ENCODE results near the gene SLK.

The SLK gene

GRCh38 chr10:104072786-104073185, 105.8 kb downstream of the SLK start:
- no peak overlapping the region for H3K23ac ChIP-seq (ENCODE audit: low read length)
- no peak overlapping the region for H2BK120ac ChIP-seq (ENCODE audit: insufficient read depth, low read length, poor library complexity)
- H3K27me3 ChIP-seq (ENCODE audit: insufficient read depth, low read length): no peaks in the 10 kb centered on the region
- H2BK12ac ChIP-seq (ENCODE audit: low read length): no peak overlapping the region
- H3K79me1 ChIP-seq (ENCODE audit: low read length): no peaks in the 10 kb centered on the region
- no peak for DNase-seq
- H2BK5ac ChIP-seq (ENCODE audit: low read depth, low read length, poor library complexity): no peak overlapping the region
- no peak overlapping the region for H3K4ac ChIP-seq (ENCODE audit: low read depth, low read length)
- no CpG with 5 or more reads among the region's 5 CpGs for WGBS (ENCODE audit: extremely low coverage, insufficient coverage, insufficient read length)
- H3K14ac ChIP-seq (ENCODE audit: low read length): no peak overlapping the region
- no peak overlapping the region for H4K12ac ChIP-seq (ENCODE audit: low read depth, low read length)
- no peak overlapping the region for H3K27ac ChIP-seq (ENCODE audit: low read depth, low read length)
- no peaks in the 10 kb centered on the region for H3K4me1 ChIP-seq (ENCODE audit: control insufficient read depth in 1 of 2, insufficient read depth in 2 of 2, low read length in 2 of 2)
- no peak overlapping the region for H3K4me3 ChIP-seq (ENCODE audit: low read depth, low read length)
- H3K4me2 ChIP-seq (ENCODE audit: low read length): no peak overlapping the region
- H4K8ac ChIP-seq (ENCODE audit: low read depth, low read length): no peak overlapping the region
- H3K9me3 ChIP-seq (ENCODE audit: insufficient read depth, low read depth, low read length): no peaks in the 10 kb centered on the region
- no peak overlapping the region for H3K18ac ChIP-seq (ENCODE audit: low read length)
- H4K91ac ChIP-seq (ENCODE audit: low read depth, low read length): no peak overlapping the region
- H2AK5ac ChIP-seq (ENCODE audit: low read length): no peak overlapping the region
- no peaks in the 10 kb centered on the region for H3K36me3 ChIP-seq (ENCODE audit: control insufficient read depth in 1 of 2, insufficient read depth in 2 of 2, low read length in 2 of 2)
- H2AFZ ChIP-seq (ENCODE audit: insufficient read depth, low read length, poor library complexity): no peak overlapping the region
- no peak overlapping the region for H3K9ac ChIP-seq (ENCODE audit: low read length)
- no peaks in the 10 kb centered on the region for H3K79me2 ChIP-seq (ENCODE audit: control insufficient read depth, insufficient read depth, low read length, poor library complexity)

- no CpG with 5 or more reads among the region's 6 CpGs for WGBS (ENCODE audit: extremely low coverage, insufficient coverage, insufficient read length)
- Histone ChIP-seq H4K12ac (ENCODE audit: low read depth, low read length) (no peak overlapping the region), H3K27ac (ENCODE audit: low read depth, low read length) (no peak overlapping the region), H3K4me2 (ENCODE audit: low read length) (no peak overlapping the region), H3K9ac (ENCODE audit: low read length) (no peak overlapping the region), H3K4me1 (ENCODE audit: control insufficient read depth in 1 of 2, insufficient read depth in 2 of 2, low read length in 2 of 2) (no peaks in the 10 kb centered on the region), H3K14ac (ENCODE audit: low read length) (no peak overlapping the region), H2AFZ (ENCODE audit: insufficient read depth, low read length, poor library complexity) (no peak overlapping the region), H3K79me2 (ENCODE audit: control insufficient read depth, insufficient read depth, low read length, poor library complexity) (no peaks in the 10 kb centered on the region), H3K4me3 (ENCODE audit: low read depth, low read length) (no peak overlapping the region), H4K91ac (ENCODE audit: low read depth, low read length) (no peak overlapping the region), H2AK5ac (ENCODE audit: low read length) (no peak overlapping the region), H3K23ac (ENCODE audit: low read length) (no peak overlapping the region), H3K4ac (ENCODE audit: low read depth, low read length) (no peak overlapping the region), H3K27me3 (ENCODE audit: insufficient read depth, low read length) (no peaks in the 10 kb centered on the region), H3K18ac (ENCODE audit: low read length) (no peak overlapping the region), H3K79me1 (ENCODE audit: low read length) (no peaks in the 10 kb centered on the region), H2BK5ac (ENCODE audit: low read depth, low read length, poor library complexity) (no peak overlapping the region), H3K9me3 (ENCODE audit: insufficient read depth, low read depth, low read length) (no peaks in the 10 kb centered on the region), H2BK12ac (ENCODE audit: low read length) (no peak overlapping the region), H3K36me3 (ENCODE audit: control insufficient read depth in 1 of 2, insufficient read depth in 2 of 2, low read length in 2 of 2) (no peaks in the 10 kb centered on the region), H2BK120ac (ENCODE audit: insufficient read depth, low read length, poor library complexity) (no peak overlapping the region), H4K8ac (ENCODE audit: low read depth, low read length) (no peak overlapping the region)
- DNase-seq: no peak
These were observed 107.6 kb downstream of the SLK start for GRCh38 chr10:104074505-104074904.

DNA sequence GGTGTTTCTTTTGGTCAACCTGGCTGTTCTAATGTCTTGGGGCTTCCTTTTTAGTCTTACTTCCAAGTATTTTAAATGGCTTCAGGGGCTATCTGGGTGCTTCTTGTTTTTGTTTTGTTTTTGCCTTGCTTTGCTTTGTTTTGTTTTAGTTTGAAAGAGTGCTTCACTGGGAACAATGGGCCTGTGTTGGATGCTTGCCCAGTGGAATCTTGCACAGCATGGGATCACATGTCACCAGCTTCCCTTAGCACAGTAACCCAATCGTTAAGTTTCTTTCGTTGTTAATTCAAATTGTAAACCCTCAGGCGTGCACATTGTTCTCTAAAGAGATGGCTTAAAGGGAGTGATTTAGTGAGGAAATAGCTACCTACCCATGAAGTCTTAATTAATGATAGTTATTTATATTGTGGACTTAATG, 109.8 kb downstream of the SLK start:
- peaks cover 0 to 4% of the 10 kb centered on the region in 2 experiments for H3K4me1 ChIP-seq (ENCODE audit: control insufficient read depth in 1 of 2, insufficient read depth in 2 of 2, low read length in 2 of 2)
- no peak overlapping the region for H3K14ac ChIP-seq (ENCODE audit: low read length)
- no peak overlapping the region for H2AK5ac ChIP-seq (ENCODE audit: low read length)
- H3K23ac ChIP-seq (ENCODE audit: low read length): no peak overlapping the region
- no peak overlapping the region for H4K91ac ChIP-seq (ENCODE audit: low read depth, low read length)
- H2BK5ac ChIP-seq (ENCODE audit: low read depth, low read length, poor library complexity): no peak overlapping the region
- H3K18ac ChIP-seq (ENCODE audit: low read length): no peak overlapping the region
- no peaks in the 10 kb centered on the region for H3K27me3 ChIP-seq (ENCODE audit: insufficient read depth, low read length)
- H4K12ac ChIP-seq (ENCODE audit: low read depth, low read length): no peak overlapping the region
- no peak overlapping the region for H2BK12ac ChIP-seq (ENCODE audit: low read length)
- no peak overlapping the region for H3K27ac ChIP-seq (ENCODE audit: low read depth, low read length)
- H3K4me2 ChIP-seq (ENCODE audit: low read length): no peak overlapping the region
- DNase-seq: no peak
- no peak overlapping the region for H2AFZ ChIP-seq (ENCODE audit: insufficient read depth, low read length, poor library complexity)
- no CpG with 5 or more reads among the region's 3 CpGs for WGBS (ENCODE audit: extremely low coverage, insufficient coverage, insufficient read length)
- H3K4me3 ChIP-seq (ENCODE audit: low read depth, low read length): no peak overlapping the region
- H3K9me3 ChIP-seq (ENCODE audit: insufficient read depth, low read depth, low read length): no peaks in the 10 kb centered on the region
- no peaks in the 10 kb centered on the region for H3K36me3 ChIP-seq (ENCODE audit: control insufficient read depth in 1 of 2, insufficient read depth in 2 of 2, low read length in 2 of 2)
- H3K79me2 ChIP-seq (ENCODE audit: control insufficient read depth, insufficient read depth, low read length, poor library complexity): no peaks in the 10 kb centered on the region
- H3K79me1 ChIP-seq (ENCODE audit: low read length): peaks cover 4% of the 10 kb centered on the region
- no peak overlapping the region for H3K9ac ChIP-seq (ENCODE audit: low read length)
- H4K8ac ChIP-seq (ENCODE audit: low read depth, low read length): no peak overlapping the region
- H3K4ac ChIP-seq (ENCODE audit: low read depth, low read length): no peak overlapping the region
- no peak overlapping the region for H2BK120ac ChIP-seq (ENCODE audit: insufficient read depth, low read length, poor library complexity)

DNA sequence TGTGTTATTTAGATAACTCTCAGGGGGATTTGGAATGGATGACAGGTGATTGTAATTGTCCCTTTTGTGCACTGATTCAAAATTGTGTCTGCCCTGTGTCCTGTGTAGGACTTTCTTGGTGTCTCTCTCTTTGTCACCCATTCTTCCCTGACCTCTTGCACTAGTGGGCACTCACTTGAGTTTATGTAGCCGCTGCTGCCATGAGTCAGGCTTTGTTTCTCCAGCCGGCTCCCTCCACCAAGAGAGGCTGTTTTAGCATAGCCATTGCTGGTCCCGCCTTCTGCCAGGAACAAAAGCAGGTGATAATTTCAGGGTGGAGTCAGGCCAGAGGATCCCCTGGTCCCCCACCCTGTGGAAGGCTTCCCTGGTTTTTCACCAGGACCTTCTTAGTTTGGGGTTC, 110.3 kb downstream of the SLK start:
- Histone ChIP-seq H3K9ac (ENCODE audit: low read length) (no peak overlapping the region), H4K8ac (ENCODE audit: low read depth, low read length) (no peak overlapping the region), H3K4me1 (ENCODE audit: control insufficient read depth in 1 of 2, insufficient read depth in 2 of 2, low read length in 2 of 2) (peaks cover 0 to 5% of the 10 kb centered on the region in 2 experiments), H3K36me3 (ENCODE audit: control insufficient read depth in 1 of 2, insufficient read depth in 2 of 2, low read length in 2 of 2) (no peaks in the 10 kb centered on the region), H2AFZ (ENCODE audit: insufficient read depth, low read length, poor library complexity) (peak overlapping the region; percentile 48), H4K12ac (ENCODE audit: low read depth, low read length) (no peak overlapping the region), H3K27ac (ENCODE audit: low read depth, low read length) (no peak overlapping the region), H3K79me2 (ENCODE audit: control insufficient read depth, insufficient read depth, low read length, poor library complexity) (no peaks in the 10 kb centered on the region), H2AK5ac (ENCODE audit: low read length) (no peak overlapping the region), H2BK5ac (ENCODE audit: low read depth, low read length, poor library complexity) (no peak overlapping the region), H3K23ac (ENCODE audit: low read length) (no peak overlapping the region), H3K18ac (ENCODE audit: low read length) (no peak overlapping the region), H3K4me3 (ENCODE audit: low read depth, low read length) (no peak overlapping the region), H2BK120ac (ENCODE audit: insufficient read depth, low read length, poor library complexity) (no peak overlapping the region), H4K91ac (ENCODE audit: low read depth, low read length) (no peak overlapping the region), H3K14ac (ENCODE audit: low read length) (no peak overlapping the region), H3K79me1 (ENCODE audit: low read length) (peaks cover 7% of the 10 kb centered on the region), H3K4me2 (ENCODE audit: low read length) (no peak overlapping the region), H3K27me3 (ENCODE audit: insufficient read depth, low read length) (no peaks in the 10 kb centered on the region), H3K9me3 (ENCODE audit: insufficient read depth, low read depth, low read length) (no peaks in the 10 kb centered on the region), H3K4ac (ENCODE audit: low read depth, low read length) (no peak overlapping the region), H2BK12ac (ENCODE audit: low read length) (no peak overlapping the region)
- WGBS (ENCODE audit: extremely low coverage, insufficient coverage, insufficient read length): no CpG with 5 or more reads among the region's 3 CpGs
- DNase-seq: no peak

Measured in trophoblast cell (in vitro differentiated cells and primary cell).